ENCODE results near the gene WNT5A.

WNT5A gene

DNA sequence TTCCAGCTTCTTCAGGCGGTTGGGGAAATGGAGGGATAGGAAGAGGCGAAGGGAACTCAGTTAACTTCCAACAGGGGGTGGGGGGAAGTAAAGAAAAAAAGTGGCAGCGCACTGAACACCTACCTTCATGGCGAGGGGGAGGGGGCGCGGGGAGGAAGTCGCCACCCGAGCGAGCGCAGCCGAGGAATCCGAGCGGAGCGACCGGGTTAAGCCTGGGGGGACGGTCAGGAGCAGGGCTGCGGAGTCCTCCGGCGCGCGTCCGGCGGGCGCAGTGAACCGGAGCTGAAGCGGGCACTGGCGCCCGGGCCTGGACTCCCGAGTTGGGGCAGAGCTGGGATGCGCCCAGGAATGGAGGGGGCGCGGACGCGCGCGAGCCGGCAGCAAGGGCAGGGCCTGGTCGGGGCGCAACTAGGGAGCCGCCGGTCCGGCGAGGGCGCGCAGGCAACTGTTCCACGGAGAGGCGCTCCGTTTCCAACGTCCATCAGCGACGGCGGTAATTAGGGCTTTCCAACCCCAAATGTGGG, at the start of gene WNT5A:
TSS of gene WNT5A (minus strand) at position 450 of the 524 bp plus-strand sequence. CDS start at position 129, 321 bp downstream.
- TF ChIP-seq, protein P1, sequence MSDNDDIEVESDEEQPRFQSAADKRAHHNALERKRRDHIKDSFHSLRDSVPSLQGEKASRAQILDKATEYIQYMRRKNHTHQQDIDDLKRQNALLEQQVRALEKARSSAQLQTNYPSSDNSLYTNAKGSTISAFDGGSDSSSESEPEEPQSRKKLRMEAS (IDR thresholded peaks at IDR 0.05), result no peak

- TF ChIP-seq EP300 (IDR thresholded peaks at IDR 0.05; ENCODE audit: borderline replicate concordance) (no peak), TCF12 (IDR thresholded peaks at IDR 0.05; ENCODE audit: low read depth) (no peak), CEBPB (IDR thresholded peaks at IDR 0.05) (no peak), ZBTB7A (IDR thresholded peaks at IDR 0.05; ENCODE audit: low read depth) (no peak), FOXM1 (IDR thresholded peaks at IDR 0.05; ENCODE audit: borderline replicate concordance, low read depth) (no peak), CREB1 (IDR thresholded peaks at IDR 0.05; ENCODE audit: low read depth) (no peak), RAD21 (IDR thresholded peaks at IDR 0.05; ENCODE audit: low read depth) (no peak), EGR1 (IDR thresholded peaks at IDR 0.05) (no peak), YY1 (IDR thresholded peaks at IDR 0.05; ENCODE audit: low read depth) (no peak), USF1 (IDR thresholded peaks at IDR 0.05) (no peak), TAF1 (IDR thresholded peaks at IDR 0.05; ENCODE audit: low read depth) (no peak), NFIC (IDR thresholded peaks at IDR 0.05) (no peak), TEAD4 (IDR thresholded peaks at IDR 0.05) (no peak)
- TF ChIP-seq, protein P1 (IDR thresholded peaks at IDR 0.05), result no peak
- TF ChIP-seq, protein P2, sequence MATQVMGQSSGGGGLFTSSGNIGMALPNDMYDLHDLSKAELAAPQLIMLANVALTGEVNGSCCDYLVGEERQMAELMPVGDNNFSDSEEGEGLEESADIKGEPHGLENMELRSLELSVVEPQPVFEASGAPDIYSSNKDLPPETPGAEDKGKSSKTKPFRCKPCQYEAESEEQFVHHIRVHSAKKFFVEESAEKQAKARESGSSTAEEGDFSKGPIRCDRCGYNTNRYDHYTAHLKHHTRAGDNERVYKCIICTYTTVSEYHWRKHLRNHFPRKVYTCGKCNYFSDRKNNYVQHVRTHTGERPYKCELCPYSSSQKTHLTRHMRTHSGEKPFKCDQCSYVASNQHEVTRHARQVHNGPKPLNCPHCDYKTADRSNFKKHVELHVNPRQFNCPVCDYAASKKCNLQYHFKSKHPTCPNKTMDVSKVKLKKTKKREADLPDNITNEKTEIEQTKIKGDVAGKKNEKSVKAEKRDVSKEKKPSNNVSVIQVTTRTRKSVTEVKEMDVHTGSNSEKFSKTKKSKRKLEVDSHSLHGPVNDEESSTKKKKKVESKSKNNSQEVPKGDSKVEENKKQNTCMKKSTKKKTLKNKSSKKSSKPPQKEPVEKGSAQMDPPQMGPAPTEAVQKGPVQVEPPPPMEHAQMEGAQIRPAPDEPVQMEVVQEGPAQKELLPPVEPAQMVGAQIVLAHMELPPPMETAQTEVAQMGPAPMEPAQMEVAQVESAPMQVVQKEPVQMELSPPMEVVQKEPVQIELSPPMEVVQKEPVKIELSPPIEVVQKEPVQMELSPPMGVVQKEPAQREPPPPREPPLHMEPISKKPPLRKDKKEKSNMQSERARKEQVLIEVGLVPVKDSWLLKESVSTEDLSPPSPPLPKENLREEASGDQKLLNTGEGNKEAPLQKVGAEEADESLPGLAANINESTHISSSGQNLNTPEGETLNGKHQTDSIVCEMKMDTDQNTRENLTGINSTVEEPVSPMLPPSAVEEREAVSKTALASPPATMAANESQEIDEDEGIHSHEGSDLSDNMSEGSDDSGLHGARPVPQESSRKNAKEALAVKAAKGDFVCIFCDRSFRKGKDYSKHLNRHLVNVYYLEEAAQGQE (IDR thresholded peaks at IDR 0.05; ENCODE audit: low read depth), result no peak
Measured at GRCh38 chr3:55534876-55535275, 47.8 kb upstream of the WNT5A start.

DNA sequence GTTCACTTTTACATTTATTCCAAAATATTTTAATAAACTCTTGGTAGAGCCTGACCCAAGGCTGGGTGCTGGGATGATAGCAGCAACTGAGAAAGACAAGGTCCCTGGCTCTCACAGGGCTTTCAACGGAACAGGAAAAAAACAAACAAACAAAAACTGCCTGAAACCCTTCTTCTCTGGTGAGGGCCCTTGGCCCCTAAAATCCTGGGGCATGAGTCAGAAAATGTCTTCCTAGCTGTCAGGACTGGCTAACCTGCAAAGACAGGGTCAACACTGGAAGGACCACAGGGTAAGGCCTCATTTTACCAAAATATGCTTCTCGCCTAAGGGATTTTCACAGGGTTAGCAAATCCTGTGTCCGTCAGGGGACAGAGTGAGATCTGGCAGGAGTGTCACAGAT, 45.7 kb upstream of the WNT5A start:
- no peak for TF ChIP-seq TAF1 (IDR thresholded peaks at IDR 0.05; ENCODE audit: low read depth)
- TF ChIP-seq EP300 (IDR thresholded peaks at IDR 0.05; ENCODE audit: borderline replicate concordance), result no peak
- TF ChIP-seq CREB1 (IDR thresholded peaks at IDR 0.05; ENCODE audit: low read depth), result no peak
- TF ChIP-seq RAD21 (IDR thresholded peaks at IDR 0.05; ENCODE audit: low read depth), result no peak
- no peak for TF ChIP-seq CEBPB (IDR thresholded peaks at IDR 0.05)
- TF ChIP-seq ZBTB7A (IDR thresholded peaks at IDR 0.05; ENCODE audit: low read depth), result no peak
- TF ChIP-seq EGR1 (IDR thresholded peaks at IDR 0.05), result no peak
- TF ChIP-seq TCF12 (IDR thresholded peaks at IDR 0.05; ENCODE audit: low read depth), result no peak
- TF ChIP-seq, protein P1 (IDR thresholded peaks at IDR 0.05), result no peak
- no peak for TF ChIP-seq FOXM1 (IDR thresholded peaks at IDR 0.05; ENCODE audit: borderline replicate concordance, low read depth)
- TF ChIP-seq, protein P2 (IDR thresholded peaks at IDR 0.05; ENCODE audit: low read depth), result no peak
- TF ChIP-seq TEAD4 (IDR thresholded peaks at IDR 0.05), result no peak
- no peak for TF ChIP-seq USF1 (IDR thresholded peaks at IDR 0.05)
- no peak for TF ChIP-seq YY1 (IDR thresholded peaks at IDR 0.05; ENCODE audit: low read depth)
- TF ChIP-seq NFIC (IDR thresholded peaks at IDR 0.05), result no peak

DNA sequence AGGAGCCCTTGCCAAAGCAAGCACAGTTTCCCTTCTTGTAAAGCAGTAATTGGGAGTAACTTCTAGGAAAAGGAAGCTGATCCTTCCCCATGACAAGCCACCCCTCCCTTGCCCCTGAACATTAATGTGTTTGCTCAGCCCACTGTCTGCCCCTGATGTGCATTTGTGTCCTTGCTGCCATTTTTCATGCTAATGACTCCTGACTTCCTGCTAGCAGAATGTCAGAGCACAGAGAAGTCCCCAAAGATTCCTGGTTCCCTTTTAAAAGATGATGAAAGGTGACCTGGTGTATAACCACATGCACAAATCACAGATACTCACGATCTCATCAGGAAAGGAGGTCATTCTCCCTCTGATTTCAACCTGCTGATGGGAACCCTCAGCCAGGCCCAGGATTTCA, 44.2 kb upstream of the WNT5A start:
- no peak for TF ChIP-seq ZBTB7A (IDR thresholded peaks at IDR 0.05; ENCODE audit: low read depth)
- no peak for TF ChIP-seq TCF12 (IDR thresholded peaks at IDR 0.05; ENCODE audit: low read depth)
- no peak for TF ChIP-seq FOXM1 (IDR thresholded peaks at IDR 0.05; ENCODE audit: borderline replicate concordance, low read depth)
- TF ChIP-seq, protein P1 (IDR thresholded peaks at IDR 0.05), result no peak
- TF ChIP-seq, protein P2 (IDR thresholded peaks at IDR 0.05; ENCODE audit: low read depth), result no peak
- no peak for TF ChIP-seq TAF1 (IDR thresholded peaks at IDR 0.05; ENCODE audit: low read depth)
- no peak for TF ChIP-seq CREB1 (IDR thresholded peaks at IDR 0.05; ENCODE audit: low read depth)
- TF ChIP-seq TEAD4 (IDR thresholded peaks at IDR 0.05), result no peak
- no peak for TF ChIP-seq EGR1 (IDR thresholded peaks at IDR 0.05)
- no peak for TF ChIP-seq USF1 (IDR thresholded peaks at IDR 0.05)

All from Ishikawa (cell line).